Activated T-cell treated with anti-CD3 and anti-CD28 coated beads for 4 hours (primary cell): ENCODE results near the gene COG2.
"Not testable (repeated sequence)": the region's sequence is repeated elsewhere in the genome, so short reads cannot be mapped to it uniquely, and the experiment has no call there.

Experiments used
- DNase-seq: peaks from one replicate; pipeline ENCODE4 v3.0.0-alpha.2; 2020

Gene COG2

GRCh38 chr1:230679192-230679591, 36.9 kb downstream of the COG2 start:
- DNase-seq: no peak

GRCh38 chr1:230679825-230680224, 37.5 kb downstream of the COG2 start:
- DNase-seq: no peak

DNA sequence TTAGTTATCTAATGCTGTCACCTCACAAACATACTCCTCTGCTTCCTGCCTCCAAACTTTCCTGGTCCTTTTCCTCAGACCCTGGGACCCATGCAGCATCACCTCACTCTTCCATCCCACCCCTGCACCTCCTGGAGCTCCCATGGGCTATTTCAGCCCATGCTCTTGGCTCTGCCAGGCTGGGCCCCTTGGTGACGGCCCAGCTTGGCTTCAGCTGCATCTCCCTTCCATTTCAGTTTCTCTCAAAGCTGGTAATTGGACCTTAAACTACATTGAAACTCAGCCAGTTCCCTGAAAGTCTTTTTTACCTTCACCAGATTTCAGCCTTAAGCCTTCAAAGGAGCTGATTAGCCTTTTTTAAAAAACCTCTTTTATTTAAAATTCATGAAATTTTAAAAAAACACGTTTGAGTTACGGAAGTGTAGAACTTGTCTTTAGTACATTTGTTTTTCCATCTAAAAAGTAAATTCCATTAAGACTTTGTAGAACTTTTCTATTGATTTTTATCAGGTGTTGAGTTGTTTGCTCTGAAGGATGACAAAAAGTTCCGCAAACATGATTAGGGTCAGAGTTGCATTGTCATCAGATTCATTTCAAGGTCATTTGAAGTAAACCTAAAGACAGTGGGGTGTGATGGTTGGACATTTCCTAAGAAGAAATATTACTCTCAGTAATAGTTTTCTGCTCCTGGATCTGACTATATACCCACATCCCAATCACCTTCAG, 38.2 kb downstream of the COG2 start:
- no peak for DNase-seq

GRCh38 chr1:230681599-230681998, 39.3 kb downstream of the COG2 start:
- DNase-seq: no peak

- no peak for DNase-seq
Observed at GRCh38 chr1:230682274-230682673, 40.0 kb downstream of the COG2 start.

GRCh38 chr1:230682882-230683610, 40.8 kb downstream of the COG2 start:
- DNase-seq: no peak

DNA sequence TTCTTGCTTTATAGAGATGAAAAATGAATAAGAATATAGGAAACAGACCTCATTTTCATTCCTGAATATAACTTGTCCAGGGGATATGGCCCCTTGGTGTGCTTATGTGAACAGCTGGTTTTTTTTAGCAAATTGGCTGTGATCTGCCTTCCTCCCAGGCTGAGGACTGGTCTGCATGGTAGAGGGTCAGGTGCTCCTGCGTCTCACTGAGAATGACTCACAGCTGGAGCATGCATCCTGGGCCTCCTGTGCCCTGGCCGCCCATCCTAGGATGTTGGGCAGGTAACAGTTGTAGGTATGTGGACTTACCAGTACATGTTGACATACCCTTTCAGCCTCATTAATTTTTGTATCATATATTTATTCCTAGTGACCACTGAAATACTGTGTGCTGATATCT, 41.9 kb downstream of the COG2 start:
- DNase-seq: no peak

DNA sequence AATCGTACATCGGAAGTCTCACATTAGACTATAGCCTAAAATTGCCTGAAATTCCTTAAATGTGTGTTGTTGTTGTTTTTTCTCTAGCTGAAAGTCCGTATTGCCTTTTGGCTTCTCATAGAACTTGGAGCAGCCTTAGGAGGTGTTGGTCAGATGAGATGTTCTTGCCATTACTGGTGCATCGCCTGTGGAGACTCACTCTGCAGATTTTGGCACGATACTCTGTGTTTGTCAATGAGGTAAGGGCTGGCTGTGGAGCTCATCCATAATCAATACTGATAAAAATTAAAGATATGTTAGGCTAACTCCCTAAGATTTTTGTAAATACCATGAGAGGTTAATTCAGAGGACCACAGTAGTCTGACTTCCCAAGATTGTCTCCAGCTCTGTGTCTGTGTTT, 42.7 kb downstream of the COG2 start:
- no peak for DNase-seq

DNA sequence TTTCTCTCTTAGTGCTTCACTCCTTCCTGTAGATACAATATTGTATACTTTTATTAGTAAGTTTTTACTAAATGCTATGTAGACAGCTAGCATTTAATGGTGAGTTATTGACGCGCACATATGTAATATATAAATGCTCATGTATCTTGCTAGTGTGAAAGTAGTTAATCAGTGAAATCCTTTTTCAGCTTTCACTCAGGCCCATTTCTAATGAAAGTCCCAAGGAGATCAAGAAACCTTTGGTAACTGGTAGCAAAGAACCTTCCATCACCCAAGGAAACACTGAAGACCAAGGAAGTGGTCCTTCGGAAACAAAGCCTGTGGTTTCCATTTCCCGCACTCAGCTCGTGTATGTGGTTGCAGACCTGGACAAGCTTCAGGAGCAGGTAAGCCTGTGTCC, 44.5 kb downstream of the COG2 start:
- no peak for DNase-seq

DNA sequence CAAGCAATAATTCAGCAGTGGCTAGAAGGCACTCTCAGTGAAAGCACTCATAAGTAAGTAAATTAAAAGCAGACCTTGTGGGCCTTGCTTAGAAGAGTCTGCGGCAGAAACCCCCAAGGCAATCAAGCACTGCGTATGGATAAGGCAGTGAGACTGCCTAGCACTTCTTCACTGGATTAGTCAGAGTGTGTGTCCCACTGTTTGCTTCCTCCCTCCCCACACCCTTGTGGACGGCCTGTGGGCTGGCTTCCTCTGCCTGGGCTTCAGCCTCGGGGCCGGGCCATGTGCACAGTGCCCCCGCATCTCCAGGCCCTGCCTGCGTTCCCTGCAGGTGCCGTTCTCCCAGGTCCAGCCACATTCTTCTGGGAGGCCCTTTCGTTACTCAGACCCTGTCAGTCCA, 47.8 kb downstream of the COG2 start:
- no peak for DNase-seq

GRCh38 chr1:230691615-230692014, 49.3 kb downstream of the COG2 start:
- DNase-seq: no peak

GRCh38 chr1:230693221-230693620, 50.9 kb downstream of the COG2 start:
- no peak for DNase-seq

DNA sequence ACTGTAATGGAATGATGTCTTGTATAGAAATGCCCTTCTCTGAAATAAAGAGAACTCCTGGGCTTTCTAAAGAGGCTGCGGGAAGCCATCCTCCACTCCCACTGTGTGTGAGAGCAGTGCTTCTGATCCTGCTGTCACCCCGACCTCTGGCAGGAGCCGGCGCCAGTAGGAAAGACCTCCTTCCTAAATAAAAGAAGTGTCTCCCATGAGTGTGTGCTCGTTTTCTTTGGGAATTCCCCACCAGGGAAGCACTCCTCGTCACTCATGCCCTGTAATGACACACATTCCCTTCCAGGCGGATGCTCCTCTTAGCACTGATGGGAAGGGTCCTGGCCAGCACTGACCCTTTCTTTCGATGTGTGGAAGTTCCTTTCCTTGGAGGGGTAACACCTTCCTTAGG, 51.5 kb downstream of the COG2 start:
- DNase-seq: no peak

GRCh38 chr1:230694464-230694863, 52.2 kb downstream of the COG2 start:
- DNase-seq: no peak

- DNase-seq: no peak
Observed at GRCh38 chr1:230694991-230695390, 52.7 kb downstream of the COG2 start.

- no peak for DNase-seq
Observed at GRCh38 chr1:230696218-230696617, 53.9 kb downstream of the COG2 start.

GRCh38 chr1:230696722-230697437, 54.6 kb downstream of the COG2 start:
- DNase-seq: no peak

DNA sequence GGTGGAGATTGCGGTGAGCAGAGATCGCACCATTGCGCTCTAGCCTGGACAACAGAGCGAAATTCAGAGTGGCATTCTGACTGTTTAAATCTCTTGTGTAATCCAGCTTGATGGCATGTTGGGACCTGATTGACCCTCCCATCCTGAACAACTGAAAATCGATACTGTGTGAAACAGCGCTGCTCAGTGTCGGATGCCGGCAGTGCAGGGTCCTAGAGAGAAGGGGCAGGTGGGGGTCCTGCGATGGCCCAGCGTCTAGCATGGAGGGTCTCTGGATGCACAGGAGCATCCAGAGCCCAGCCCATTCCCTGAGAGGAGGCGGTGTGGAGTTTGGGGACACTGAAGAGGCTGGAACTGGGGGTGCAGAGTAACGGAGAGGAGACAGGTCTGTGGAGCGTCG, 55.8 kb downstream of the COG2 start:
- DNase-seq: no peak

- DNase-seq: not testable (repeated sequence)
Observed at GRCh38 chr1:230698964-230699363, 56.7 kb downstream of the COG2 start.

DNA sequence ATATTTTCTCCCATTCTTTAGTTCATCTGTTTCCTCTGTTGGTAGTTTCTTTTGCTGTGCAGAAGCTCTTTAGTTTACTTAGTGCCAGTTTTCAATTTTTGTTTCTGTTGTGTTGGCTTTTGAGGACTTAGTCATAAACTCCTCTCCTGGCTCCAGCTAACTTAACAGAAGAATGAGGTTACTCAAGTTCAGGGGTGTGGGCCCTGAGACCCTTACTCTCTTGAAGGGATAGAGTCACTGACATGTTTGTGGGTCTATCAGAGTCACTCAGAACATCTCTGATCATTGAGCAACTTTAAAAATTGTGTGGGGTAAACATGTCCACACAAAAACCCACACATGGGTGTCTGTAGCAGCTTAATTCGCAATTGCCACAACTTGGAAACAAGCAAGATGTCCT, 57.4 kb downstream of the COG2 start:
- no peak for DNase-seq

- no peak for DNase-seq
Observed at GRCh38 chr1:230700132-230700531, 57.9 kb downstream of the COG2 start.

DNA sequence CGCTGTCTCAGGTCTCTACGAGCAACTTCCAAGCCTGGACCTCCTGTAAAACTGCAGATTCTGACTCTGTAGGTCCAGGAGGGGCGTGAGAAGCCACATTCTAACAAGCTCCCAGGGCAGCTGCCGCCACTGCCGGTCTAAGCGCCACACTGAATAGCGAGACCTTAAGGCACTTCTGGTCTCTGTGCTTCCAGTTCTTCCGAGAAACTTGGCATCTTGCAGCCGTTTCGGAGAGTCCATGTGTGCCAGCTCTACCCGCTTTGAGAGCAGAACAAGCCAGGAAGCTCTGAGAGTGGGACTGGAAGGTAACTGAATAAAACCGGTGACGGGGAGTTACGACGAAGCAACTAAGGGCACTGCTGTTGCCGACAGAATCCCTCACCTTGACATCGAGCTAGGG, 59.2 kb downstream of the COG2 start:
- DNase-seq: no peak

DNA sequence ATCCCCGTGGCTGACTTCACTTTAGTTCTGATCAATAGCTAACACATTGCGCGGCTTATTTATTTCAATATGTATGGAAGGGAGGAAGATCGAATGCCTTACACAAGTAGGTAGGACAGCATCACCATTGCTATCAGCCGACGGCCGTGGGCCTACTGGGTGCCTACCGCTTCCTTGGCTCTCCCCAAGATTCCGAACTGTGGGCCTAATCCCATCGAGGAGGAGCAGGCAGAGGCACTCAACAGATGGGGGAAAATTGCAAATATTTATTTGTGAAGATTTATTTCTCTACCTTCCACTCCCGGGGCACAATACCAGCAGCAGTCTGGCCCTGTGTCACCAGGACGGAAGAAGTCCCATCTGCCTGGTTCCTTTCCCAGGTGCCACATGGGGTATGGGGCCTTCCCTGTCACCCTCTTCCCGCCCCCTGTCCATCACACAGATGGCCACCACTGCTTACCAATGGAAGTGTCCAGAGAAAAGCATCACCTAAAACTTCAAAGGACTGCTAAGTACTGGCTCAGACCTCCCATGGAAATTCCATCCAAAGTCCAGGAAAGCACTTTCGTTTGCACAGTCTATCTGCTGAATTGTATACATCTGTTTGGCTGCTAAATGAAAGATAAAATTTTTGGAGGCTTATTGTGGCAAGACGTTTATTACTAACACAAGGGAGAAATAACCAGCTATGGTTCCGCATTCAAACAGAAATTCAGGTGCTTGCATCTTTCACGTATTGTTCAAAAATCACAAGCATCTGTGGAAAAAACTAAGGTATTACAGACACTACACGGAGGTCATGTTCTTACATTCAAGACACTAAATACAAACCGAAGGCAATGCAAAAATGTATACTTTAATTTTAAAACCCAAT, 59.9 kb downstream of the COG2 start:
- DNase-seq: no peak
